ENCODE data around the gene IL15. TPM values are rescaled to one million over a fixed set of nuclear protein-coding genes. Genes with fewer than 3 reads are reported as not detected.
"Not testable (repeated sequence)": the region's sequence is repeated elsewhere in the genome, so short reads cannot be mapped to it uniquely, and the experiment has no call there.

IL15 gene
- total and polyA plus RNA-seq, 12 donors = 1.4 to 19.6 (median 2.0) TPM

DNA sequence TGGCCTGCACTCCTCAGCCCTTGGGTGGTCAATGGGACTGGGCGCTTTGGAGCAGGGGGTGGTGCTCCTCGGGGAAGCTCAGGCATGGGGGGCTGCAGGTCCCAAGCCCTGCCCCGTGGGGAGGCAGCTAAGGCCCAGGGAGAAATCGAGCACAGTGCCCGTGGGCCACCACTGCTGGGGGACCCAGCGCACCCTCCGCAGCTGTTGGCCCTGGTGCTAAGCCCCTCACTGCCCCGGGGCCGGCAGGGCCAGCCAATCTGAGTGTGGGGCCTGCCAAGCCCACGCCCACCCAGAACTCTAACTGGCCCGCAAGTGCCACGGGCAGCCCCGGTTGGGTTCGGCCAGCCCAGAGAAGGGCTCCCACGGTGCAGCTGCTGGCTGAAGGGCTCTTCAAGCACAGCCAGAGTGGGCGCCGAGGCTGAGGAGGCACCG, 30.9 kb upstream of the IL15 start:
- DNase-seq (peak in 1 of 2 donors; percentile 12), ATAC-seq (no peak)
- TF ChIP-seq, protein P1, sequence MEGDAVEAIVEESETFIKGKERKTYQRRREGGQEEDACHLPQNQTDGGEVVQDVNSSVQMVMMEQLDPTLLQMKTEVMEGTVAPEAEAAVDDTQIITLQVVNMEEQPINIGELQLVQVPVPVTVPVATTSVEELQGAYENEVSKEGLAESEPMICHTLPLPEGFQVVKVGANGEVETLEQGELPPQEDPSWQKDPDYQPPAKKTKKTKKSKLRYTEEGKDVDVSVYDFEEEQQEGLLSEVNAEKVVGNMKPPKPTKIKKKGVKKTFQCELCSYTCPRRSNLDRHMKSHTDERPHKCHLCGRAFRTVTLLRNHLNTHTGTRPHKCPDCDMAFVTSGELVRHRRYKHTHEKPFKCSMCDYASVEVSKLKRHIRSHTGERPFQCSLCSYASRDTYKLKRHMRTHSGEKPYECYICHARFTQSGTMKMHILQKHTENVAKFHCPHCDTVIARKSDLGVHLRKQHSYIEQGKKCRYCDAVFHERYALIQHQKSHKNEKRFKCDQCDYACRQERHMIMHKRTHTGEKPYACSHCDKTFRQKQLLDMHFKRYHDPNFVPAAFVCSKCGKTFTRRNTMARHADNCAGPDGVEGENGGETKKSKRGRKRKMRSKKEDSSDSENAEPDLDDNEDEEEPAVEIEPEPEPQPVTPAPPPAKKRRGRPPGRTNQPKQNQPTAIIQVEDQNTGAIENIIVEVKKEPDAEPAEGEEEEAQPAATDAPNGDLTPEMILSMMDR (IDR thresholded peaks at IDR 0.05) = no peak
- no peaks in the 10 kb centered on the region for H3K27me3 ChIP-seq
- WGBS, 2 donors = 90 to 95% methylated on average over 18 of the region's 18 CpGs
- no peaks in the 10 kb centered on the region for H3K36me3 ChIP-seq
- no peaks in the 10 kb centered on the region for H3K9me3 ChIP-seq
- no peak overlapping the region for H3K27ac ChIP-seq
- no peaks in the 10 kb centered on the region for H3K4me1 ChIP-seq
- H3K4me3 ChIP-seq = no peak overlapping the region
- intact Hi-C loops (cut with DNase I) = no loop called here

DNA sequence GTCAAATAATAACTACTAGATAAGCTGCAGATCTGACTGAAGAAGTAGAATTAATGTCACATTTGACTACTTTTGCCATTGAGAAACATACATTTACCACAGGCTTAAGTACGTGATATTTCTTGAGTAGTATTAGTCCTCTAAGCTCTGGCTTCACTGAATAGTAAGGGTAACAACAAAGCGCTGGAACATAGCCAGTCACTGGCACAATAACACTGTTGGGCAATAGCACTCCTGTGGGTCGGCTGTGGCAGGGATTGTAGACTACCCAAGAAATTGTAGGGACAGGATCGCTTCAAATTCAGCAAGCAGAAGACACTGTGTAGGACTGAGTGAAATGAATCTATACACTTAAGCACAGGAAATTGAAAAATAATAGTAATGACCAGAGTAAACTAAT, 27.1 kb upstream of the IL15 start:
- no peaks in the 10 kb centered on the region for H3K4me1 ChIP-seq
- TF ChIP-seq, protein P1 (IDR thresholded peaks at IDR 0.05) = no peak
- peak in 1 of 8 donors; percentile 75 for ATAC-seq
- H3K36me3 ChIP-seq = no peaks in the 10 kb centered on the region
- WGBS, 2 donors = 74 to 85% methylated on average over 4 of the region's 4 CpGs
- no peaks in the 10 kb centered on the region for H3K9me3 ChIP-seq
- no peak for DNase-seq
- H3K27ac ChIP-seq = no peak overlapping the region
- no peaks in the 10 kb centered on the region for H3K27me3 ChIP-seq
- intact Hi-C loops (cut with DNase I) = no loop called here
- H3K4me3 ChIP-seq = no peak overlapping the region

DNA sequence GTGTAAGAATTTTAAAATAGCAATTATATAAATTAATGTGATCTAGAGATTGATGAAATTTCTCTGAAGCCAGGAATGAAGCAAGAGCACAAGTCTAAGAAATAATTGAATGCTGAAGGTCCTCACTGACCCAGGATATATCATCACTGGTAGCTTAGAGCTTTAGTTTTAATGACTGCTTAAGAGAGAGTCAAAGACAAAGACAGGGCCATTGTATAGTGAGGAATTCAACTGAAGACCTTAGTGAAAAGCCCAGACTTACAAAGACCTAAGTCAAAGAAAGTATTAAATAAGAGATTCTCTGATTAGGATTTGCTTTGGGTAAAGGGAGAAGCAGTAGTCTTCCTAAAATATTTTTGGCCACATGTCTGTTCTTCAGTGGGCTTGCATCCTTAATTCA, 26.0 kb upstream of the IL15 start:
- no peak for ATAC-seq
- intact Hi-C loops (cut with DNase I) = no loop called here

DNA sequence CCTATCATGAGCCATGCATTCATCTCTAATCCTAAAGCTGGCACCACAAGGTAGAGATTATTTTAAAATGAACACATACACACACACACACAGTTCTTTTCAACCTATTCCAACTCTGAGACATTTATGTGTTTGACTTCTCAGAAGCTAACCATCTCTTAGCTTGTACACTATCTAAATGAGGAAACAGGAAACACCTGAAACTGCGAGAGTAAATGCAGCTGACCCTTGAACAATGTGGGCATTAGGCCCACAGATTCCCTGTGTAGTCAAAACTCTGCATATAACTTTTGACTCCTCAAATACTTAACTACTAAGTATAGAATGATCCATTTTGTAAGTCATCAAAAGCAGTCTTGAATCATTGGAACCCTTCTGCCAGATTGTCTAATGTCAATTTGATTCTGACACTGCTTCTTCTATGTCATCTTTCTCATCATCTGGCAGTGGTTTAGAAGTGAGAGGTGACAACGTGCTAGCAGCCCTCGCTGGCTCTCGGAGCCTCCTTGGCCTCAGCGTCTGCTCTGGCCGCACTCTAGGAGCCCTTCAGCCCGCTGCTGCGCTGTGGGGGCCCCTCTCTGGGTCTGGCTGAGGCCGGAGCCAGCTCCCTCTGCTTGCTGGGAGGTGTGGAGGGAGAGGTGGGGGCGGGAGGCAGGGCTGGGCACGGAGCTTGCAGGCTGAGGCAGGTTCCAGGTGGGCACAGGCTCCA, 21.4 kb upstream of the IL15 start:
- Histone ChIP-seq H3K9me3 (no peaks in the 10 kb centered on the region), H3K27me3 (no peaks in the 10 kb centered on the region), H3K27ac (no peak overlapping the region), H3K36me3 (no peaks in the 10 kb centered on the region), H3K4me3 (no peak overlapping the region), H3K4me1 (no peaks in the 10 kb centered on the region)
- no peak for DNase-seq
- no peak for ATAC-seq
- intact Hi-C loops (cut with DNase I) = no loop called here
- TF ChIP-seq, protein P1 (IDR thresholded peaks at IDR 0.05) = no peak
- 73 to 75% methylated on average over 11 of the region's 11 CpGs for WGBS, 2 donors

More for the DNA sequence above, 26.0 kb upstream of the IL15 start:
- TF ChIP-seq, protein P1 (IDR thresholded peaks at IDR 0.05) = no peak
- no peaks in the 10 kb centered on the region for H3K27me3 ChIP-seq
- H3K27ac ChIP-seq = no peak overlapping the region
- no peak overlapping the region for H3K4me3 ChIP-seq
- no peaks in the 10 kb centered on the region for H3K4me1 ChIP-seq
- H3K36me3 ChIP-seq = no peaks in the 10 kb centered on the region
- DNase-seq = no peak
- no peaks in the 10 kb centered on the region for H3K9me3 ChIP-seq

DNA sequence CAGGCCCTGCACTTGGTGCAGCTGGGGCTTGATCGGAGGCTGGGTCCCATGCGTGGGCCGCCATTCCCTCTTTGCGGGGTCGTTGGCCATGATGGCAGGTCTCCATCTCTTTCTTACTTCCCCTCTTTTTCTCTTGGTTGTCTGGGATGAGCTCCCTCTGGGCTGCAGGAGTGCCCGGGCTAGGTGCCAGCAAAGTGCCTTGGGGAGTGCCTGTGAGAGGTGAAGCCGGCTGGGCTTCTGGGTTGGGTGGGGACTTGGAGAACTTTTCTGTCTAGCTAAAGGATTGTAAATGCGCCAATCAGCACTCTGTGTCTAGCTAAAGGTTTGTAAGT, 20.8 kb upstream of the IL15 start:
- peak in 1 of 2 donors; percentile 8 for DNase-seq
- H3K36me3 ChIP-seq; H3K9me3 ChIP-seq; ATAC-seq; H3K4me1 ChIP-seq; H3K4me3 ChIP-seq; H3K27me3 ChIP-seq; H3K27ac ChIP-seq; intact Hi-C loops (cut with DNase I): not testable (repeated sequence)
- 95 to 96% methylated on average over 8 of the region's 8 CpGs for WGBS, 2 donors
